Caki2 (cell line): ENCODE measurements around the gene MRPS35. TPM values are rescaled to one million over a fixed set of nuclear protein-coding genes. Genes with fewer than 3 reads are reported as not detected.
"Not testable (repeated sequence)": the region's sequence is repeated elsewhere in the genome, so short reads cannot be mapped to it uniquely, and the experiment has no call there.

ENCODE experiments used
- DNase-seq: peaks from one replicate; pipeline ENCODE4 v3.0.0-alpha.2; 2015; ENCODE audit warnings: low read depth
- in situ Hi-C: cut with HindIII; loops from 2 replicates; pipeline ENCODE4 v1.10.0; 2016; ENCODE audit warnings: low sequenced_read_pairs, low pct_unique_long_range_greater_than_20kb, mixed read lengths
- total RNA-seq: library from RNA; depleted of rRNA; stranded (reverse); fragments of >200 nt; shearing (Covaris generic); gene quantifications from 2 replicates; pipeline ENCODE4 v1.2.3, GENCODE V29; 2014; ENCODE audit warnings: low replicate concordance

The MRPS35 gene
- total RNA-seq, 1 experiment from 2014 or later = 59.5 TPM

- in situ Hi-C loops = no loop called here
- DNase-seq = peak; percentile 54
Observed at GRCh38 chr12:27703720-27704452, 6.7 kb upstream of the MRPS35 start.

GRCh38 chr12:27705263-27705662, 5.4 kb upstream of the MRPS35 start:
- no peak for DNase-seq
- in situ Hi-C loops = no loop called here

- DNase-seq = no peak
- in situ Hi-C loops = no loop called here
Observed at GRCh38 chr12:27707216-27707615, 3.4 kb upstream of the MRPS35 start.

DNA sequence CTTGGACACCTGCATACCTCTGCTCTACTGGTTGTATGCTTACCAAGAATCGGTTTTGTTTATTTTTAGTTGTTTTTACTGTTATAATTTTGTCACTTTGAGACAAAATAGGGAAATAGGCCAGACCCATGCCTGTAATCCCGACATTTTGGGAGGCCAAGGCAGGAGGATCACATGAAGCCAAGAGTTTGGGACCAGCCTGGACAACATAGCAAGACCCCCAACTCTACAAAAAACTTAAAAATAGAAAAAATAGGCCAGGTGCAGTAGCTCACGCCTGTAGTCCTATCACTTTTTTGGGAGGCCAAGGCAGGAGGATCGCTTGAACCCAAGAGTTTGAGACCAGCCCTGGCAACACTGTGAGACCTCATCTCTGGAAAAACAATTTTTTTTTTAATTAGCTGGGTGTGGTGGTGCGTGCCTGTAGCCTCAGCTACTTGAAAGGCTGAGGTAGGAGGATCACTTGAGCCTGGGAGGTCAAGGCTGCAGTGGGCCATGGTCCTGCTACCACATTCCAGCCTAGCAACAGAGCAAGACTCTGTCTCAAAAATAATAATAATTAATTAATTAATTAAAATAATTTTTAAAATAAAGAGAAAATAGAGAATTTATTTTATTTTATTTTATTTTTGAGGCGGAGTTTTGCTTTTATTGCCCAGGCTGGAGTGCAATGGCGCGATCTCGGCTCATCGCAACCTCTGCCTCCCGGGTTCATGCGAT, 1.3 kb upstream of the MRPS35 start:
- in situ Hi-C loops = no loop called here

DNA sequence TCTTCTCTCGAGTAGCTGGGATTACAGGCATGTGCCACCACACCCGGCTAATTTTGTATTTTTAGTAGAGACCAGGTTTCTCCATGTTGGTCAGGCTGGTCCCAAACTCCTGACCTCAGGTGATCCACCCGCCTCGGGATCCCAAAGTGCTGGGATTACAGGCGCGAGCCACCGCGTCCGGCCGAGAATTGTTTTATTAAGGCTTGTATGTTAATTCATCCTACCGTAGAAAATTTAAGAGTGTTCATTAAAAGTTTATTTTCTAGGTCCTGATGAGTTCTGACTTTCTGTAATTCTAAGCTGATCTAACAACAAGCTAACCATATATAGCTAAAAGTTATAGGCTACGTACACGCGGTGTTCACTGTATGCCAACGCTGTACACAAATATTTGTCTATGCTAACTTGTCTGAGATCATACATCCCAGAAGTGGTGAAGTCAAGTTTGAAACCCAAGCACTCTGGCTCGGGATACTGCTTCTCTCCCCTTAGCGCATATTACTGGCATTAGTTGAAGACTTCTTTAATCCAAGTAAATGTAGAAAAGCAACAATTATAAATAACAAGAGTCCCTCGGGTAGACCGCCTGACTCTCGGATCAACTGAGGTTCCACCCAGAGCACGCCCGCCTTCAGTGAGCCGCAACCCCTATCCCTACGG, 570 bp upstream of the MRPS35 start:
- in situ Hi-C loops = no loop called here
- DNase-seq = no peak

More for the DNA sequence above, 1.3 kb upstream of the MRPS35 start:
- DNase-seq = no peak

DNA sequence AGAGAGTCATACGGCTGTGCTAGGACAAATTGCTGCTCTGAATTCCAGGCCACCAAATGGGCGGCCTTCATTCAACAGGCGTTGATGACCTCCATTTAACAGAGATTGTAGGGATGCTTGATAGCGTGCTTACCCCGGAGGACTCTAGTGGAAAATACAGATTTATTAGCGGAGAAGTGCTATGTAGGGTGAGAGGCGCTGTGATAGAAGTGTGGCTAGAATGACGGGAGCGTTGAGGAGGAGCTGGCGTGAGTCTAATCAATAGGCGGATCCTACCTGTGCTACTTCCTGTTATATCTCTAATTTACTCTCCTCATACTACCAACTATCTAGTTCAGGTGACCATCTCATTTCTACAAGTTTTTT, 668 bp downstream of the MRPS35 start:
- DNase-seq = no peak
- in situ Hi-C loops = no loop called here

- no peak for DNase-seq
- in situ Hi-C loops = no loop called here
Observed at GRCh38 chr12:27711967-27712366, 1.3 kb downstream of the MRPS35 start.

DNA sequence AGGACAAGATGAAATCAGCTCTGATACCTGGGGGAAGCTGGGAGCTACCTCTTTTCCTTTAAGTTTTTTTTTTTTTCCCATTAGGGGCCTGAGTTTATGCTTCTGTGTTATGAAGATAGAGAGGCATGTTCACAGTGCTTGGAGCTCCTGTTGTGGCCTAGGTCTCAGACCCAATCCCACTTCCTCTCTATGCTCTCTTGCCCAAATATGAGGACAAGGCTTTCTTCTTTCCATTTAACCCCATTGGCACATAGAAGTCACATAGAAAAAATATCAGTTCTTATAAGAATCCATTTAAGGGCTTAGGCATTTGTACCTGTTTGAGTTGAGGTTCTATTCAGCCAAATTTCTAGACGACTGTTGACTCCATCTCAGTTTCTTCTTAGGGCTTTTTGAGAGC, 12.6 kb downstream of the MRPS35 start:
- DNase-seq = no peak
- in situ Hi-C loops = no loop called here

DNA sequence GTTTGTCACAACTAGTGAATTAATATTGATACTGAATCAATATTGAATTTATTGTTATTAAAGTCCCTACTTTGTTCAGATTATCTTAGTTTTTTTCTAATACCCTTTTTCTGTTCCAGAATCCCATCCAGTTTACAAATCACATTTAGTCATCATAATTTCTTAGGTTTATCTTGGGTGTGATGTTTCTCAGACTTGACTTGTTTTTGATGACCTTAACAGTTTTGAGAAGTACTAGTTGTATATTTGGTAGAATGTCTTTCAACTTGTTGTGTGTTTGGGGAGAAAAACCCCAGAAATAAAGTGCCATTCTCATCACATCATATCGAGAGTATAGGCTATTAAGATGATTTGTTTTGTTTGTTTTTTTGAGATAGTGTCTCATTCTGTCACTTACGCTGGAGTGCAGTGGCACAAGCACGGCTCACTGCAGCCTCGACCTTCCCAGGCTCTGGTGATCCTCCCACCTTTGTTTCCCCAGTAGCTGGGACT, 19.5 kb downstream of the MRPS35 start:
- no peak for DNase-seq
- in situ Hi-C loops = no loop called here

GRCh38 chr12:27732281-27732680, 21.6 kb downstream of the MRPS35 start:
- DNase-seq = no peak
- in situ Hi-C loops = no loop called here

DNA sequence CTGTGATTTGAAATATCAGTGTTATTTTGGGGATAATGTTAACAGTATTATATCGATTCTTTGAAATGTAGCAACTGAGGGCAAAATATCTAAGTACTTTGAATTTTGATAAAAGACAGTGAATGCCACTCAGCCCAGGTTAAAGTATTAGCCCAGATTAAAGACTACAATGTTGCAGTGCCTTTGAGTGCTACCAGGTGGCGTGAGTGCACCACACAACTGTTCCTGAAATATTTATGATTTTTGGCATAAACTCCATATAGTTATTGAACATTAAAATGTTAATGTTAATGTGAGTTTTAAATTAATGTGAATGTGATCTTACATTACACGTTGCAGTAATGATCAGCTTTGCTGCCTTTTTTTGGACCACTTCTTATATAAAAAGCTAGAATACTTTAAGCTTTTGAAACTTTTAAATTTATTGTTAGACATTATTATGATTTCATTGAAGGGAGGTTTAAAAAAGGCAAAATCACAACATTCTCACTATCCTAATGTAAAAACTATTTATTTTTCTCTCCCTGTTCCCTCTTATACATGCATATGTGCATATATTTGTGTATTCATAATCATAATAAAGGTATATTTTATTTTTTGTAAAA, 22.5 kb downstream of the MRPS35 start:
- in situ Hi-C loops = no loop called here
- no peak for DNase-seq

- DNase-seq = no peak
- in situ Hi-C loops = no loop called here
Observed at GRCh38 chr12:27733791-27734190, 23.2 kb downstream of the MRPS35 start.

- in situ Hi-C loops, DNase-seq: not testable (repeated sequence)
Observed at GRCh38 chr12:27734321-27734720, 23.7 kb downstream of the MRPS35 start.

DNA sequence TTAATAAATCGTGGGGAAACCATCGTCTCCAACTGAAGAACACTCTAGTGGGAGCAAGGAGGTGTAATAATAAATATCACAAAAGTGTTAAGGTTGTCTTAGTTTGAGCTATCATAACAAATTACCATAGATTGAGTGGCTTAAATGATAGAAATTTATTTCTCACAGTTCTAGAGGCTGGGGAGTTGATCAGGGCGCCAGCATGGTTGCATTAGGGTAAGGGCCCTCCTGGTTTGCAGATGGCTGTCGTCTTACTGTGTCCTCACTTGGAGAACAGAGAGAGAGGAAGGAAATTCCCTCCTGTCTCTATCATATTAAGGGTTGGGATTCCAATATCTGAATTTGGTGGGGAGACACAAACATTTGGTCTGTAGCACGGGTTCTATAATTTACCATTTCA, 33.0 kb downstream of the MRPS35 start:
- DNase-seq = no peak
- in situ Hi-C loops = no loop called here

GRCh38 chr12:27745734-27746133, 35.1 kb downstream of the MRPS35 start:
- in situ Hi-C loops = not testable (repeated sequence)

DNA sequence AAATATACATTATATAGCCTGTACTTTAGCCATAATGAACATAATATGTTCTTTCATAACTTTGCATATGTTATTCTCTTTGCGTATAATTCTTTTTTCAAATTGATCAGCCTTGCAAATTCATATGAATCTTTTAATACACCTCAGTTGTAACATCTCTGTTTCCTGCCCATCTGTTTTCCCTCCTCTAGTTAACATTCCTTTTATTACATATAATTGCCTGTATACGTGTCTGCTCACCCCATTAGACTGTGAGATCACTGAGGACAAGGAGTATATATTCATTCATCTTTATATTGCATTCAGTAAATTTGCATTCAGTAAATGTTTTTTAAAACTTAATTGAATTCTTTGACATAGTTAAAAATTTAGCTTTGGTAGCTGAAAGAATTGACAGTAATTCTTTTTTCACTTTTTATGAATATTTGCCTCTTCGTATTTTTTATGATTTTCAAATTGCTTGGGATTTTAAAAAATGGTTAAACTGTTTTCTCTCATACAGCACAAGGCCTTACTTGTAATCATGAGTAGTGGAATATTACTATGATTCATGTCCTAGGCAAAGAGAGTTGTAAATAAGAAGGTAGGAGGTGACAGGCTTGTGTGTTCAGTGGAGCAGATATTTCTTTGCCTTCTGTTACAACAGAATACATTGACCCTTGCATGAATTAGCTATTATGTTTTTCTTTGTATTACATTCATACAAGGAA, 36.6 kb downstream of the MRPS35 start:
- DNase-seq = peak; percentile 56
- in situ Hi-C loops = no loop called here

More at GRCh38 chr12:27745734-27746133, 35.1 kb downstream of the MRPS35 start:
- DNase-seq = not testable (repeated sequence)

DNA sequence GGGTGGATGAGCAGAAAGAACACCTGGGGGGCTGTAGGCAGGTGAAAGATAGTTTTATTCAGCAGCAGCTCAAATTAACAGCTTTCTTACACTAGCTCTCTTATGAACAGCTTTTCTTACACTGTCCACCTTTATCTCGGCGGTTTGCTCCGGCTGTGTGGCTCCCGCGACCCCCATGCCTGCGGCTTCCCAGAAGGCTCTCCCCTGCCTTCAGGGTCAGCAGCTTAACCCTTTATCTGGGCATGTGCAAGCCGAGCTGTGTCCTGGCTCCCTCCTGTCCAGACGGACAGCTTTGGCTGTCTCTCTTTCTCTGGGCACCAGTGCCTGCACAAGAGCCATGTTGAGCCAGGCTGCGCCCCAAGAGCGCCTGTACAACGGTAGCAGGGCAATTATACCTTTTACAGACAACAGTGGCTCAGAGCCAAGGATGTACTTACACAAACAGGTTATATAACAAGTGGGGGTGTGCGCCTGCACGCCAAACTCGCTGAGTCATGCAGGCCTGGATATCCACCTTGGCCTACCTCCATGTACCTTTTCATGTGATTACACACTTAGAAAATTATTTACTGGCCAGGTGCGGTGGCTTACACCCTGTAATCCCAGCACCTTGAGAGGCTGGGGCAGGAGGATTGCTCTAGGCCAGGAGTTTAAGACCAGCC, 40.9 kb downstream of the MRPS35 start:
- peak; percentile 49 for DNase-seq
- in situ Hi-C loops = no loop called here

DNA sequence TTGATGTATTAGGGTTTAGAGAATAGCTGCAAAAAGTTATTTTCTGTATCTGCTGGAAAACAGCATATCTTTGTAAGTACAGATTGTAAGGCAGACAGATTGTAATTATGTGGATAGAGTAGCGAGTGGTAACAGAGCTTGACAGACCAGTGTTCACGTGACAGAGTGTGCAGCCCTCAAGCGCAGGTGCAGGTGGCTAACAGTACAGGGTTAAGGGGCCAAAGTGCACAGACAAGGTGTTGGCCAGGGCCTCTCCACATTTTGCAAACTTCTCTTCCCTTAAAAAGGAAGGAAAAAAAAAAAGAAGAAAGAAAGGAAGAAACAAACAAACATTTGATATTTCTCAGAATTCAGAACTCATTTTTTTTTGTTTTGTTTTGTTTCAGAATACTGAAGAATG, 44.2 kb downstream of the MRPS35 start:
- in situ Hi-C loops = no loop called here
- DNase-seq = no peak
